GM12891 (cell line): ENCODE data around the gene SAP130.

Experiments used
- DNase-seq: peaks from one replicate; pipeline ENCODE4 v3.0.0; 2011; ENCODE audit warnings: low spot score; ENCODE audit not compliant: insufficient read length
- FAIRE-seq: peaks from 2 replicates; lab custom pipeline; 2011; peaks lifted over from hg19 to GRCh38; lab: Jason Lieb, UNC
- PAX5 ChIP-seq: IDR thresholded peaks from 2 replicates; pipeline ENCODE4 v1.6.1; 2011; ENCODE audit warnings: low read length, moderate library complexity, mild to moderate bottlenecking; ENCODE audit not compliant: insufficient read depth, severe bottlenecking
- POLR2A ChIP-seq: IDR thresholded peaks from 2 replicates; pipeline ENCODE4 v1.6.1; 2011; ENCODE audit warnings: low read depth, low read length, control low read depth
- POLR2AphosphoS5 ChIP-seq: IDR thresholded peaks from 2 replicates; pipeline ENCODE4 v1.6.1; 2011; ENCODE audit warnings: low read depth, low read length, control low read depth
- POU2F2 ChIP-seq: IDR thresholded peaks from 2 replicates; pipeline ENCODE4 v1.6.1; 2011; ENCODE audit warnings: low read depth, mild to moderate bottlenecking, control low read depth, low read length, moderate library complexity
- SPI1 ChIP-seq: IDR thresholded peaks from 2 replicates; pipeline ENCODE4 v1.6.1; 2011; ENCODE audit warnings: low read depth, low read length, control low read depth
- TAF1 ChIP-seq: IDR thresholded peaks from 2 replicates; pipeline ENCODE4 v1.6.1; 2011; ENCODE audit warnings: low read depth, low read length, control low read depth

SAP130 gene

DNA sequence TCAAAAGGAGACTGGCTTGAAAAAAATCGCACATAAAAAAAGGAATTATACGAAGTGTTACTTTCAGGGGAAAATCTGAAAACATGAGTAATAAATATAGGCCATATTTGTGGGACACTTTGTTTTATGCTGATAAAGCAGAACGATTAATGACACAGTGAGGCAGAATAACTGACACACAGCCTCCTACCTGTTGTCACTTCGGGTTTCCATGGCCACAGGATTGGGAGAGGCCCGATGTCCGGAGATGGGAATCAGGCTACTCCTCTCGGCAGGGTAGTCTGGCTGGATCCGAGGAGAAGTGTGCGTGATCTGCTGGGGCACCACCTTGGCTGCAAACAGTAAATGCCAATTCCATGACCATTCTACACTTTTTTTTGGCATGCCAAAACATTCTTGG lies 31.7 kb downstream of the SAP130 start:
- DNase-seq (no peak), FAIRE-seq (no peak)
- TF ChIP-seq SPI1 (no peak), PAX5 (no peak), POLR2A (no peak), TAF1 (no peak), POU2F2 (no peak), POLR2AphosphoS5 (no peak)

DNA sequence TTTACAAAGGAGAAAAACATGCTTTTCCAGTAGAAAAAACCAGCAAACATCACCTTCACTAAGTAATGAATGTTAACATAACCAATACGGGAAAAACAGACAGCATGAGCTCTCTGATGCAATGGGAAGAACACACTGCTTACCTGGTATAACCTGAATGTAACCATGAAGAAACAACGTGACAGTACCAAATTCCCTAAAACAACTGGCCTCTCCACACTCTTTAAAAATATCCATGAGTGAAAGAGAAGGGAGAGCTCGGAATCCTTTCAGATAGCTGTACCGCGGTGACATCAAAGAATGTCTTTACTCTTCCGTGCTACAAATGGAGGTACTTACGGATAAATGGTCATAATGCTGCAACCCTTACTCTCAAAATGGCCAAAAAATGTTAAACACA lies 32.1 kb downstream of the SAP130 start:
- FAIRE-seq (no peak), DNase-seq (no peak)
- TF ChIP-seq POLR2AphosphoS5 (no peak), TAF1 (no peak), PAX5 (no peak), POU2F2 (no peak), POLR2A (no peak), SPI1 (no peak)

DNA sequence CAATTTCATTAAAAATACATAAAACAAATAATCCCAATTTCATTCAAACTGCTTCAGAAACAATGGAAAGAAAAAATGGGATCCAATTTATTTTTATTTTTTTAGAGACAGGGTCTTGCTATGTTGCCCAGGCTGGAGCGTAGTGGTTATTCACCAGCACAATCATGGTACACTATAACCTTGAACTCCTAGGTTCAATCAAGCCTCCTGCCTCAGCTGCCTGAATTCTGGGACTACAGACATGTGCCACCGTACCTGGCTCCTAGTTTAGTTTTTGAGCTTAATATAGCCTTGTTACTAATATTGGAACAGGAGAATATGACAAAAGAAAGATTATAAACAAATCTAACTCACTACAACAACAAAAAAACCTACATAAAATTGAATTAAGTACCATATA lies 34.2 kb downstream of the SAP130 start:
- no peak for TF ChIP-seq TAF1
- no peak for FAIRE-seq
- no peak for DNase-seq

- no peak for FAIRE-seq
- TF ChIP-seq POLR2A: no peak
- no peak for TF ChIP-seq POLR2AphosphoS5
- no peak for TF ChIP-seq POU2F2
- TF ChIP-seq PAX5: no peak
- TF ChIP-seq SPI1: no peak
- TF ChIP-seq TAF1: no peak
- DNase-seq: no peak
Measured at GRCh38 chr2:127991742-127992141, 36.1 kb downstream of the SAP130 start.

DNA sequence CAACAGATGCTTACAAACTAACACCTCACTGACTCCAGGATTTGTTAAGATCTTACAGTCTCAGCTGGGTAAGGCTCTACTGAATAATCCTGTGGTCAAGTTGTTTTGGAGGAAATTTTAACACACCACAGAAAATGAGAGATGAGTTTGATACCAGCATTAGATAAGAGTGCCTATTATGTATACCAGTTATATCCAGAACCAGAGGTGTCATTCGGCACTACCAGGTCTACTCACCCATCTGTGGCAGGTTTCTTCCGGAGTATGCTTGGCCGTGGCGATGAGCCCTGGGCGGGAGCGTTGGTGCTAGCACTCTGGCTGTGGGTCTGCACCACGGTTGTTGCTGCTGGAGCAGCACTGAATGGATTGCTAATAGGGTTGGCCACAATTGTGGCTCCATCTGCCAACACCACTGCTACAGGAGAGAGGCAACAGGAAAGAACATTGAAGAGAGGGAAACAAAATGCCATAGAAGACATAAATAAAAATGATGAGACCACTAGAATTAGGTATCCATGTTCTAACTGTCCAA lies 41.2 kb downstream of the SAP130 start:
- DNase-seq (no peak), FAIRE-seq (no peak)
- TF ChIP-seq POLR2AphosphoS5 (no peak), POU2F2 (no peak), TAF1 (no peak), PAX5 (no peak), SPI1 (no peak), POLR2A (no peak)

GRCh38 chr2:127985735-127986134 lies 42.1 kb downstream of the SAP130 start:
- DNase-seq (no peak), FAIRE-seq (no peak)
- TF ChIP-seq POLR2AphosphoS5: no peak
- no peak for TF ChIP-seq POLR2A
- no peak for TF ChIP-seq TAF1
- TF ChIP-seq PAX5: no peak
- TF ChIP-seq SPI1: no peak
- no peak for TF ChIP-seq POU2F2

GRCh38 chr2:127985026-127985734 lies 42.7 kb downstream of the SAP130 start:
- TF ChIP-seq PAX5 (no peak), POLR2AphosphoS5 (no peak), SPI1 (no peak), TAF1 (no peak), POLR2A (no peak), POU2F2 (no peak)
- FAIRE-seq (no peak), DNase-seq (no peak)

GRCh38 chr2:127984551-127984950 lies 43.3 kb downstream of the SAP130 start:
- FAIRE-seq: no peak
- DNase-seq: no peak
- no peak for TF ChIP-seq PAX5
- no peak for TF ChIP-seq POU2F2
- TF ChIP-seq SPI1: no peak
- TF ChIP-seq POLR2AphosphoS5: no peak
- TF ChIP-seq TAF1: no peak
- no peak for TF ChIP-seq POLR2A

- TF ChIP-seq POU2F2 (no peak), PAX5 (no peak), POLR2AphosphoS5 (no peak), SPI1 (no peak), POLR2A (no peak), TAF1 (no peak)
- DNase-seq: no peak
- no peak for FAIRE-seq
Measured at GRCh38 chr2:127969446-127969845, 58.4 kb downstream of the SAP130 start.

DNA sequence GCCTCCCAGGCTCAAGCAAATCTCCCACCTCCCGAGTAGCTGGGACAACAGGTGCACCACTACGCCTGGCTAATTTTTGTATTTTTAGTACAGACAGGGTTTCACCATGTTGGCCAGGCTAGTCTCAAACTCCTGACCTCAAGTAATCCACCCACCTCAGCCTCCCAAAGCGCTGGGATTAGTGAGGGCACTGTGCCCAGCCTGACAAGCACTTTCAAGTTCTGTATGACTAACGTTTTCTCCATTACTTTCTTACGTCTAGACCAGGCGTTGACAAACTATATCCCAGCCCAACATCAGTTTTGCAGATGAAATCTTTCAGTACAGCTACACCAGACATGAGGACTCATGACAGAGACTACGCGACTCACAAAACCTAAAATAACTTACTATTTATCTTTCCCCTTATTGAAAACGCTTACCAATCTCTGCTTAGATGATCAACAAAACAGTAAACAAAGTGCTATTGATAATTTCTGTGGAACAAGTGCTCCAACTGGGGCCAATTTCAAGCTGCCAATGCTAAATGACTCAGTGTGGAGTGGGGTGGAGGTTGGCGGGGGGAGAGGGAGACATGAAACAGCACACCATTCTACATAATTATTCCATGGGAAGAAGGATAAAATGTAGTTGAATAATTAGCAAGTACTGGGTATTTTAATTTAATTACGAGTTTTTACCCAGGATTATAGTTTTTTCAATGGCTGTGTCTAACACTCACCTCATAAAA lies 59.1 kb downstream of the SAP130 start:
- no peak for FAIRE-seq
- no peak for DNase-seq

More for the DNA sequence above, 59.1 kb downstream of the SAP130 start:
- no peak for TF ChIP-seq POLR2A
- TF ChIP-seq SPI1: no peak
- no peak for TF ChIP-seq TAF1
- no peak for TF ChIP-seq POLR2AphosphoS5
- TF ChIP-seq PAX5: no peak
- no peak for TF ChIP-seq POU2F2
